ENCODE results near the gene APLNR. TPM values are rescaled to one million over a fixed set of nuclear protein-coding genes. Genes with fewer than 3 reads are reported as not detected.
"Not testable (repeated sequence)": the region's sequence is repeated elsewhere in the genome, so short reads cannot be mapped to it uniquely, and the experiment has no call there.

The APLNR gene
- polyA plus RNA-seq (2013, experiment 1 of 2; ENCODE audit: insufficient read length): 0.42 TPM
- polyA plus RNA-seq (2013, experiment 2 of 2; ENCODE audit: insufficient read length): 3.0 TPM

GRCh38 chr11:57237204-57237681 is at the start of gene APLNR:
APLNR (minus strand) TSS chr11:57237250; CDS start chr11:57237004, 246 bp downstream.
- DNase-seq: no peak

GRCh38 chr11:57283231-57283990 is 46.4 kb upstream of the APLNR start:
- peak; percentile 39 for DNase-seq

DNA sequence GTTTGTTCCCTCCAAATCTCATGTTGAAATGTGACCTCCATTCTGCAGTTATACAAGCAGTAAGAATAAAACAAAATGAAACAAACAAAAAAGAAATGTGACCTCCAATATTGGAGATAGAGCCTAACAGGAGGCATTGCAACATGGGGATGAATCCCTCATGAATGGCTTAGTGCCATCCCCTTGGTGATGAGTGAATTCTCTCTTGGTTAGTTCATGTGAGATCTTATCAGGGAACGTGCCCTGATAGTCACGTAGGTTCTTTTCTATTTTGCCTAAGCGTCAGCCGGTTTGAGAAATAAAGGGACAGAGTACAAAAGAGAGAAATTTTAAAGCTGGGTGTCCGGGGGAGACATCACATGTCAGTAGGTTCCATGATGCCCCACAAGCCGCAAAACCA is 44.5 kb upstream of the APLNR start:
- DNase-seq: not testable (repeated sequence)

DNA sequence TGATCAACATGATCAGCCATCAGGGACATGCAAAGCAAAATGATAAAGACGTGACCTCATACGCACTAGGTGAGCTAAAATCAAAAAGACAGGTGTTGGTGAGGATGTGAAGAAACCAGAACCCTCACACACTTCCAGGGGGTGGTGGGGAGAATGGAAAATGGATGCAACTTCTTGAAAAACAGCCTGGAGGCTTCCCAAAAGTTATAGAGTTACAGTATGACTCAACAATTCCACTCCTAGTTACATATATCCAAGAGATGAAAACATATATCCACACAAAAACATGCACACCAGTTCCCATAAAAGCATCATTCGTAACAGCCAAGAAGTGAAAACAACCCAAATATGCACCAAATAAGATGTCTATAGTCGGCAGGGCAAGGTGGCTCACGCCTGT is 42.1 kb upstream of the APLNR start:
- DNase-seq: peak; percentile 81

- DNase-seq: peak; percentile 35
Measured at GRCh38 chr11:57278721-57279095, 41.7 kb upstream of the APLNR start.

DNA sequence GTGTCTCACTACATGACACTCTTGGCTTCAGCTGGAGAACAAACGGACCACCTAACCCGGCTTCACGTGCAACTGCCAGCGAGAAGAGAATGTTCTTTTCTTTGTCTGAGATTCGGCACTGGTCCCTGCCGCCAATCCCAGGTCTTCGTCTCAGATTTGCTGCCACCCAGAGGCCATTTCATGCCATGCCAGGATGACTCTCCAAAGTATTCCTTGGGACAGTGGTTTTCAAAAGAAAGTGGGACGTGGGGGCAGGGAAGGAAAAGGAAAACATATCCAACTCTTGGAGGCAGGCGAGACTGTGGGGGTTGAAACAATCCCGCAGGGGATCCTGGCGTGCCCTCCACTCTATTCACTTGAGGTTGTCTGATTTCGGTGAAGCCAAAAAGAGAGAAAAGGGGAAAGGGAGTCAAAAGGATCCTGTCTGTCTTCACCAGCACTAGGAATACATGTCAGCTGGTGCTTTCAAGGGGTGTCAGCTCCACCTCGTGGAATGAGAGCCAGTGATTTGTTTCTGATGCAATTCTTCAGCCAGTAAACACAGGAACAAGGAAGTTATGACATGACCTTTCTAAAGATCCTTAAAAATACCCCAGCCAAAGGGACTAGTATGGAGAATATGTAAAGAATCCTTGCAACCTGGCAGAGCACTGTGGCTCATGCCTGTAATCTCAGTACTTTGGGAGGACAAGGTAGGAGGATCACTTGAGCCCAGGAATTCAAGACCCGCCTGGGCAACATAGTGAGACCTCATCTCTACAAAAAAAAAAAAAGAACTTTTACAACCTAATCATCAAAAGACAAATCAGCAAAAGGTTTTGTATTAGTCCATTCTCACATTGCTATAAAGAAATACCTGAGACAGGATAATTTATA is 41.0 kb upstream of the APLNR start:
- peak; percentile 91 for DNase-seq

DNA sequence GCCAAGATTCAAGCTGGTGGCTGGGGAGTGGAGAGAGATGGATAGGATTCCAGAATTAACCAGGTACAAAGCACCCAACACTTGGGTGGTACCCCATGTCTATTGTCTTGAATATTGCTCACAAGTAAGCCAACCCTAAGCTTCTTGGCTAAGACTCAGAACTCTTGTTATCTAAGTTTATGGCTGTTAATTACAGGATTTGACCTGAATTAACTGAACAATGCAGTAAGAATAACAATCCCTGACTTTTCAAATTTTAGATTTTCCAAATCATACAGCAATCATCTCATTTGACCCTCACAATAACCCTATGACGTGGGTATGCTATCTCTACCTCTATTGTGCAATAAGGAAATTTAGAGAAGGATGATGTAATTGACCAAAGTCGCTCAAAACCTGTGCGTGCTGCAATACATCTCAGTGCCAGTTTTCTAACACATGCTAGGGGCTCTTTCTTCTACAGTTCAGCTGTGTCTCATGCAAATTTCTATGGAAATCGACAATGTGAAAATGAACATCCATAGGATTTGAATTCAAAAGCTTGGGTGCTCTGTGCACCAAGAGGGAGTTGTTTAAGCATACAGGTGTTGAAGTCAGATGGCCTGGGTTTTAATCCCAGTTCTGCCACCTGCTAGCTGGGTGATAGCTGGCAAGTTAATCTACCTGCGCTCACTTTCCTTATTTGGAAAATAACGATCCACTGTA is 40.1 kb upstream of the APLNR start:
- DNase-seq: no peak

- DNase-seq: no peak
Measured at GRCh38 chr11:57276169-57276970, 39.3 kb upstream of the APLNR start.

GRCh38 chr11:57275582-57275981 is 38.5 kb upstream of the APLNR start:
- no peak for DNase-seq

GRCh38 chr11:57274904-57275498 is 38.0 kb upstream of the APLNR start:
- DNase-seq: no peak

GRCh38 chr11:57273448-57274058 is 36.5 kb upstream of the APLNR start:
- DNase-seq: no peak

DNA sequence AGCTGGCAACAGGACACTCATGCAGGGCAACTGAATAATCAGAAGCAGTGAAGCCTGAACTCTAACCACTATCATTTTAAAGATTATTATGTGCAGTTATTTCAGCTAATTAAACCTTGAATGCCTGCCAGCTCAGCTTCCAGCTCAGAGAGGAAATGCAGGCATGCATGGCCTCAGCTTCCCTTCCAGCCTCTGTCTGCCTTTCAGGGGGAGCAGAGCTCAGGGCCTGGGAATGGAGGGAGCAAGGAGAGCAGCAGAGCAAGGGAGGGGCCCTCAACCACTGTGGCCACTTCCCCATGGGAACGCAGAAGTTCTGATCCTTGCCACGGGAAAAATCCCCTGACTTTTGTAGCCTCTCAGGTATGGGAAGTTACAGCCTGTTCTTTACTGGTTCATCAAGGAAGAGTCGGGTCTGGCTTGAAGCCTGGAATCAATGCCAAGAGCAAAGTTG is 32.5 kb upstream of the APLNR start:
- DNase-seq: no peak

- DNase-seq: no peak
Measured at GRCh38 chr11:57266157-57266556, 29.1 kb upstream of the APLNR start.

- no peak for DNase-seq
Measured at GRCh38 chr11:57263351-57263750, 26.3 kb upstream of the APLNR start.

DNA sequence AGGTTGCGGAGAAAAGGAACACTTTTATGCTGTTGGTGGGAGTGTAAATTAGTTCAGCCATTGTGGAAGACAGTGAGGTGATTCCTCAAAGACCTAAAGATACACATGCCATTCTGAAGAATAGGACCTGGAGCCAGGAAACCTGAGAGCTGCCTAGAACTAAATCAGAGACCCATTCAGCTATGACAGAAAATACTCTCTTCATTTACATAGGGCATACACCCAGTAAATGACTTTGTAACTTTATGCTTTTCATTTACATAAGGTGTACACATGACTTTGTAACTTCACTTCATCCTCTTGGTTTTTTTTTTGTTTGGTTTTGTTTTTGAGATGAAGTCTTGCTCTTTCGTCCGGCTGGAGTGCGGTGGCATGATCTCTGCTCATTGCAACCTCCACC is 25.1 kb upstream of the APLNR start:
- no peak for DNase-seq

DNA sequence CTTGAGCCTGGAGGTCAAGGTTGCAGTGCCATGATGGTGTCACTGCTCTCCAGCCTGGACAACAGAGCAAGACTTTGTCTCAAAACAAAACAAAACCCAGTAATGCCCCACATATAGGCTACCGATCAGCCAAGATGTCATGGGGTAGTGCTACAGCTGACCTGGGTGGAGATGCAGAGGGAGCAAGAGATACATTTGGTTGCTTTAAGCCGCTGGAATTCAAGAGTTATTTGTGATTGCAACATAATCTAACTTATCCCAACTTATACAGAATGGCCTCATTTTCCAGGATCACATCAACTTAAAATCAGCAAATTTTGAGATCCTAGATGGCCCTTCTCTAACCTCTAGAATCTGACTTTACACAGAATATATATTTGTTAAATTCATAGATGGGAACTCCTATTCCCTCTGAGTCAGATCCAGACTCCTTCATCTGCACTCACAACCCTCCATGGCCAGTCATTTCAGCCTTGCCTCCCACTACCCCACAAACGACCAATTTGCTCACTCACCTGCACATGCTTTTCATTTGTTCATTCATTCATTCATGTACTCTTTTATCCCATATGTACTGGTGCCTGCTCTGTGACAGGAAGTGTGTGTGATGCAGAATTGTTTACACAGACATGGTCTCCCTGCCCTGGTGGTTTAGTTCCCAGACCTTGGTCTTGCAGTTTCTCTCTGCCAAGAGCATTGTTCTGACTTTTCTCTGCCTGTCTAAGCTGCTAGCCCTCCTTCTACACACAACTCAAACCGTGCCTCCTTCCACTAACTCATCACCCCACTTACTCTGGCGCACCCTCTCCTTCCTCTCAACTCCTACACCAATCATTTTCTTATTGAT is 24.1 kb upstream of the APLNR start:
- DNase-seq: no peak

- no peak for DNase-seq
Measured at GRCh38 chr11:57256119-57256518, 19.1 kb upstream of the APLNR start.

GRCh38 chr11:57255618-57256017 is 18.6 kb upstream of the APLNR start:
- DNase-seq: peak; percentile 71

DNA sequence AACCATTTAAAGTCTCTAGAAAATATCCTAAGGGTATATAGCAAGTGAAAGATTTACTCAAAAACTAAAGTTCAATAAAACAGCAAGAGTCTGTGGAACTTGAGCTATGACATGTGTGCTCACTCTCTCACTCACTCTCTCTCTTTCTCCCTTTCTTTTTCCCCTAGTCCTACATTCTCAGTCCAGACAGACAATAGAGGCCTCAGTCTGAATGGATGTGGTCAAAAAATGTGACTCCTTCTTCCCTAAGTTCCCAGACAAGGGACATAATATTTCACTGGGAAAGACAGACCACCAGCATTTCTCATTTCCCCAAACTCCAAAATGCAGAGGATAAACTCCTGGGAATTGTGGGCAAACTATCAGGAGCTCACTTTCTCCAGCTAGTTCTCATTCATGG is 17.6 kb upstream of the APLNR start:
- DNase-seq: no peak

- peak; percentile 54 for DNase-seq
Measured at GRCh38 chr11:57251491-57252104, 14.5 kb upstream of the APLNR start.
